Measurements from ENCODE around the gene MAN1B1.
"Not testable (repeated sequence)": the region's sequence is repeated elsewhere in the genome, so short reads cannot be mapped to it uniquely, and the experiment has no call there.

MAN1B1 gene

DNA sequence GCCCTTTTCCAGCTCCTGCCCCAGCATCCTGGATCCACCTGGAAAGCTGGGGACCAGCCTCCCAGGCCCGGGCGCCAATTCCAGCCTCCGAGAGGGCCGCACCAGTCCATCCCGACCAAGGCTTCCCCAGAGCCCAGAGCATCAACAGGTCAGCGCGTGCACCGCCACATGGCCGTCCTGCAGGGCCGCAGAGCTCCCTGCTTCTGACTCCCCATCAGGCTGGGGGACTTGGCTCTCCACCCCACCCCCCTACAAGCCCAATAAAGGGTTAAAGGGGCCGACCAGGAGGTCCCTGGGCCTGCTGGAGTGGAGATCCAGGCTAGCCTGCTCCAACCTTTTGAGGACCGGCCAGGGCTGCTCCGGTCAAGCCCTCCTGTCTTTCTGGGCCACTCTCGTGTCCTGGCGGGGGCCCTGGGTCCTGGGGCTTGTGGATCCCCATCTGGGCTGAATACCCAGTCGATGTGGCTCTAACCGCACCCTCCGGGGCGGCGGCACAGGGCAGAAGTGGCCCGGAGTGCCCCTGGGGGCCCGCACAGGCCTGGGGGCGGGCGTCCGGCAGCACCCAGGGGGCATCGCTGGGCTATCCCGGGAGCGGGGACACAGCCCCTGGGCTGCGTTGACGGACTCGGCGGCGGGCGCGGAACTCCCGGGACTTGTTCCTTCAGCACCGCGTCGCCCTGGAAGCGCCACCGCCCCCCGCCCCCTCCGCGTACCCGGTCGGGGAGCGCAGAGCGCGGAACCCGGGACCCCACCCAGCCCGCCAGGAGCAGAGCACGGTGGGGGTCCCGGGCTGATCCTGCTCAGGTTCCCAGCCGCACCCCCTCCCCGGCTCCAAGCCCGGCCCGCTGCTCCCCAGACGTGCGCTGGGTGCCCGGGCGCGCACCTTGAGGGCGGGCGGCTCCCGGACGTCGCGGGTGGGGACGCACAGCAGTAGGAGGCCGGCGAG, 33.5 kb upstream of the MAN1B1 start:
- ATAC-seq: no peak
- no peak for DNase-seq

DNA sequence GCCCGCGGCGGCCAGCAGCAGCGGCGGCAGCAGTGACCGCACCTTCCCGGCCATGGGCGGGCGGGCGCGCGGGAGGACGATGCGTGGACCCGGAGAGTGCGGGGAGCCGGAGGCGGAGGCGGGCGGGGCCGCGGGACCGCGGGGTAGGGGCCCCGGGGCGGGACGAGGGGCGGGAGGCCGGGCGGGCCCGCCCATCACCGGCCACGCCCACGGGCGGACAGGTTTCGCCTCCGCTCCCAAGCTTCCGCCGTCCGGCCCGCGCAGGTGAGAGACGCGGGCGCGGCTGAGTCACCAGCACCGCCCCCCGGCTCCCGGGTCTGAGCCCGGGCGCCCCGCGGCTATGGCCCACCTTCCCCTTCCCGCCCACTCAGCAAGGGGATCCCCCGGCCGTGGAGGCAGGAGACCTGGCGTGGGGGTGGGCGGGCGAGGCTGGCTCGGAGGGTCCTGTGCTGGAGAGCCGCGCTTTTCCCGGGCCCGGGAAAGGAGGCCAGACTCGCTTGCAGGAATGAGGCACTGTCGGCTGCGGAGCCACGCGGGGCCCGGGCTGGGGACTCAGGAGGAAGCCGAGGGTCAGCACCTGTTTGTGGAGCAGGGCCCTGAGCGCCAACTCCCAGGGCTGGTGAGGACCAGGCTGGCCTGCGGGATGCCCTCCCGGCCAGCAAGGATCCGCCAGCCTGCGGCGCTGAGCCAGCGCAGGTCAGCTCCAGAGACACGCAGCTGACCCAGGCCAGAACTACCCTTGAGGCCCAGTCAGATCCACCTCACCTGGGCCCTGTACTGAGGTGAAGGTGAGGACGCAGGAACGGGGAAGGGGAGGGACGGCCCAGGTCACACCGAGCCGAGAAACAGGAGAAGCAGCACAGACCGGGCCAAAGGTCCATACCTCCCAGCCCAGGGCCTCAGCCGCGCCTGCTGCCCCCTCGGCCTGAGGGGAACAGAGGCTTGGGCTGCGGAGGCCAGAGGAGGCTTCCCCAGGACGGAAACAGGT, 32.5 kb upstream of the MAN1B1 start, which contains the start of gene ENTPD2:
TSS of gene ENTPD2 (minus strand) at position 118 of the 988 bp plus-strand sequence. CDS start at position 54, 64 bp downstream.
- DNase-seq (peak; percentile 48), ATAC-seq (peak; percentile 9)

DNA sequence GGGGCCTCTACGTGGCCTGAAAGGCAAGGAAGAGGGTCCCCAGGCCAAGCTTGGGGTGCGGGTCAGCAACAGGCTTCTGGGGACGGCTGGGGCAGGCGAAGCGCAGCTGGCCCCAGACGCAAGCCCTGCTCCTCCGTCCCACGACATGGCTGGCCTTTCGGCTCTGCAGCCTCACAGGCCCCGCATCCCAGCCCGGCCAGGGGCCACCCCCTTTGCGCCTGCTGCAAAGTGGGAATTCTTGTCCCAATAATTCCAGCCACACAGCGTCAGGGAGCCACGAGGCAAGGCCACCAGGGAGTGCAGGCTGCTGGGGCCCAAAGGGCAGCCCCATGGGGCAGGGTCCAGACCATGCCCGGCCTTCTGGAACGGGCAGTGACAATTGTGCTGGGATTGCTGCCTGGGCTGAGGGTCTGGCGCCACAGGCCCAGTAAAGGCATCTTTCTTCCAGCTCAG, 31.8 kb upstream of the MAN1B1 start:
- no peak for ATAC-seq
- DNase-seq: no peak

DNA sequence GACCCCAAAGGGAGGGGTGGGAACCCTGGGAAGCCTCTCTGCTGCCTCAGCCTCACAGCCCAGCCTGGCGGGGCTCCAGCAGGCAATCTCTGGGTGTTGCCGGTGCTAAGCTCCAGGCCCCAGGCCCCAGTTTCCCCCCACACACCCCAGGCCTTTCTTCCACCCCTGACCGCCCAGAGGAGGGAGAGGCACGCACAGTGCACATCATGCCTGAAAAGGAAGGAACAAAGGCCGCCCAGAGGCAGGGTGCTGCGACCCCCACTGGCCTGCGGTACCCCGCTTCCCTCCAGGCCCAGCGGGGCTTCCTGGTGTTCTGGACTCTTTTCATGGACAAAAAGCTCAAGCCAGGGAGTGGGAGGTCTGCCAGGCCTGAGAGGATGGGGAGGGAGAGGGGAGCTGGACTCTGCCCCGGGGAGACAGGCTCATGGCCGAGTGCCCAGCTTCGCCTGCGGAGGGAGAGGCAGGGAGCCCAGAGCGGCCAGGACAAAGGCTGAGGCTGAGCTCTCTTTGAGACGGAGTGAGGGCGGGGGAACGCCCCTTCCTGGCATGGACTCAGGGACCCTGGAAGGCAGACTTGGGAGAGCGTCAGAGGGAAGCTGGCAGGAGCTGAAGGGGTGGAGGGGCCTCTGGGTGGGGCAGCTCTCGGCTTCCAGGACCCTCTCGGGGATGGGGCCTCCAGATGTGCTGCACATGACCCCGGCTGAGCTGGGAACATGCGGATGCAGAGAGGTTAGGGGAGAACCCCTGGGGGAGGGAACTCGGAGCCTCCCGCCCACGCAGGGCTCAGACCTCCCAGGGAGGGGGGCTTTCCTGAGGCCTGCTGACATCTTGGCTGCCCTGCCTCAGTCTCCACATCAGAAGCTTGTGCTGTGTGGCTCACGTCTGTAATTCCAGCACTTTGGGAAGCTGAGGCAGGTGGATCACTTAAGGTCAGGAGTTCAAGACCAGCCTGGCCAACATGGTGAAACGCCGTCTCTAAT, 31.1 kb upstream of the MAN1B1 start:
- DNase-seq: no peak
- ATAC-seq: no peak

DNA sequence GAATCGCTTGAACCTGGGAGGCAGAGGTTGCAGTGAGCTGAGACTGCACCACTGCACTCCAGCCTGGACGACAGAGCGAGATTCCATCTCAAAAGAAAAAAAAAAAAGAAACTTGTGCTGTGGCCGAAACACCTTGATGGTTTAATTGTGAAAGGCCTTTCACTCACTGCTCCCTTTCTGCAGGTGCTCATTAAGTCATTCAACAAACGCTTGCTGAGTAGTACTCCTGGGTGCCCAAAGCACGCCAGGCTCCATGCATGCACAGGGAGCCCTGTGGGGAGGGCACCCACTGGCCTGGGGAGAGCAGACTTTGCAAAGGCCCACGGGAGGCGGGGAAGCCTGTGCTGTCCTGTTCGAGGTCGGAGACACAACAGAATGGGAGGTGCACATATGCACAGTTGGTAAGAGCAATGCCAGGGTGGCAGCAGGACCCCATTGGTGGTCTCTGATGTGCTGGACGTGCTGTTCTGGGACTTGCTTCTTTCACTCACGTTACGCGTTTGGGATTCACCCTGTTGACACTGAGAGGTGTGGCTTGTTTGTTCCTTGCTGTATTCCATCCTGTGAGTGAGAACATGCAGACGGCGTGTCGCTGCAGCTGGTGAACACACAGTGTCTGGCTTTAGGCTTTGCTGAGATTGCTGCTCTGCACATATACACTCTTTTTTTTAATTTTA, 29.9 kb upstream of the MAN1B1 start:
- ATAC-seq (no peak), DNase-seq (no peak)

DNA sequence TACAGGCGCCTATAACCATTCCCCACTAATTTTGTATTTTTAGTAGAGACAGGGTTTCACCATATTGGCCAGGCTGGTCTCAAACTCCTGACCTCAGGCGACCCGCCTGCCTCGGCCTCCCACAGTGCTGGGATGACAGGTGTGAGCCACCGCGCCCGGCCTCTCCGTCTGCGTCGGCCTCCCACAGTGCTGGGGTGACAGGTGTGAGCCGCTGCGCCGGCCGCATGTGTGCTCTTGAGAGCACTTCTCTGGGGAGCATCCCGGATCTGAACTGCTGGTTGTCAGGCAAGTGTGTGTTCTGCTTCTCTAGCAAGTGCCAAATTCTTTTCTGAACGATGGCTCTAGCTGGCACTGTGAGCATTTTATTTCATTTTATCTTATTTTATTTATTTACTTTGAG, 29.2 kb upstream of the MAN1B1 start:
- DNase-seq (no peak), ATAC-seq (no peak)

DNA sequence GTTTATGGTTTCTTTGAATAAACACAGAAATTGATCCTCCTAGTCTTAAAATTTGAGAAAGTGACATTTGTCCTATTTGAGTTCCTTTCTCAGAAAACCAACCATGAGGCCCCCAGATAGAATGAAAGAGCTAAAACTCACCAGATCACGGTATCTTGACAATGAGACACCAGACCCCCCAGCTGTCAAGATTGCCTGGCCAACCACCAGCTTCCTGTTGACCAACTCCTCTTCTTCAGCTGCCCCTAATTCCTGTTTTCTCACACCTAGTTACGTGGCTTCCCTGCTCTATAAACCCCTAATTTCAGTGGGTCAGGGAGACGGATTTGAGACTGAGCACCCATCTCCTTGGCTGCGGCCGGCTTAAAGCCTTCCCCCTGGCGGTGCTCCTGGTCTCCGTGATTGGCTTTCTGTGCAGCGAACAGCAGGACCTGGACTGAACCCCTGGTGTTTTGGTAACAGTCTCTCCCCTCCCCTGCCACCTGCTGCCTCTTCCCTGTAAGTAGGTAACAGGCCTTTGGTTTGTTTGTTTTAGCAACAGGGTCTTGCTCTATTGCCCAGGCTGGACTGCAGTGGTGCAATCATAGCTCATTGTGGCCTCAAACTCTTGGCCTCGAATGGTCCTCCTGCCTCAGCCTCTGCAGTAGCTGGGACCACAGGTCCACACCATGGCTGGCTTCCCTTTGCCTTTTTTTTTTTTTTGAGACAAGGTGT, 28.1 kb upstream of the MAN1B1 start:
- DNase-seq: no peak
- ATAC-seq: no peak

DNA sequence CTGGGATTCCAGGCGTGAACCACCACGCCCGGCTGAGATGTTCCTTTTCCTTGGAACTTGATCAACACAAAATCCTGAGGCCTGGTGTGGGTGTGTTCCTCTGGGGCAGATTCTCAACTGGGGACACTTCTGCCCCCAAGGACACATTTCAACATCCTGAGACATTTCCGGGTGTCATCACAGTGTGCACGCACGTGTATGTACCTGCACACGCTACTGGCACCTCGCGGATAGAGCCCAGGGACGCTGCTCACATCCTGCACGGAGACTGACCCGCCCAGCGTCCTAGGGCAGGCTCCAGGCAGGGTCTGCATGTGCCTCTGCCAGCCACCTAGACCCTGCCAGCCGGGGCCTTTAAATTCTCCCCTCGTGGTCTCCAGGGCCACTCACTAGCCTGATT, 24.4 kb upstream of the MAN1B1 start:
- no peak for ATAC-seq

DNA sequence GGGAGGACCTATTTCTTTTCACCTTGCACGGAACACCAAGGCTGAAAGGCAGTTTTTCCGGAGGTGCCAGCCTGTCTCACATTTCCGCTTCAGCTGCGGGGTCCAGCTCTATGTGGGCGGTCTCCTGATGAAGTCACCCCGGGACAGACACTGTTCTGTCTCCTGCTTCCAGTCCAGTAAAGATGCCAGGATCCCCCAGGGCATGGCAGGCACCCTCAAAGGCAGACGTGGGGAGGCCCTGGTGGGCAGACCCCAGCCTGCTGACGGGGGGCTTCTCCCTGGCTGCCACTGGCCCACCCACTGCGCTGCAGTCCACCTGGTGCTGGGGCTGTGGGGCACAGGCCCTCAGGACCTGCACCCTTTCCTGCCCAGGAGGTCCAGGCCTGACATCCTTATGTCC, 24.0 kb upstream of the MAN1B1 start:
- not testable (repeated sequence) for ATAC-seq, DNase-seq

More for the DNA sequence above, 24.4 kb upstream of the MAN1B1 start:
- DNase-seq: no peak

DNA sequence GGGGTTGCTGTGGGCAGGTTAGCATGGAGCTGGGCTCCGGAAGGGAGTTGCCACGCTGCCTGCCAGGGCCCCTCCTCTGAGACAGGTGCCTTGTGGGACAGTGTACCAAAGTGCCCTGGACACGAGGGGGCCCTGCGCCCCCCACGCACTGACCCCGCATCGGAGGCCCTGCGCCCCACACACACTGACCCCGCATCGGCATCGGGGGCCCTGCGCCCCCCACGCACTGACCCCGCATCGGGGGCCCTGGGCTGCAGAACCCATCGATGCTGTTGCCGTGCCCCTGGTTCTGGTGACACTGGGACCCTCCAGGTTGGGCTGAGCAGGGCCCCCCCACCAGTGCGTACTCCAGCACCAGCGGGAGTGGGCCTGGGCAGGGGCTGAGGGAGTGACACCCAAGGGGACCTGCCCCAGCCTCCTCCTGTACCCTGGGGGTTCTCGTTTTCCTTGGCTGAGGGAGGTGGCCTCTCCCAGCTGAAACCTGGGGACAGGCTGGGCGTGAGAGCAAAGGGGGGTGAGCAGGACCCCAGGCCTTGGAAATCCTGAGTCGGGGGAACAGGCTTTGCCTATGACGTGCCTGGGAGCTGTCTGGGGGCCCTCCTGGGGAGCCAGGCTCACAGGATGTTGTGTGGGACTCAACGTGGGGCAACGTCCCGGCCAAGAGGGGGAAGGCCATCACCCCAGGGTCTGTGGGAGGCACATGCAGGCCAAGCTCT, 23.3 kb upstream of the MAN1B1 start:
- DNase-seq (no peak), ATAC-seq (no peak)

DNA sequence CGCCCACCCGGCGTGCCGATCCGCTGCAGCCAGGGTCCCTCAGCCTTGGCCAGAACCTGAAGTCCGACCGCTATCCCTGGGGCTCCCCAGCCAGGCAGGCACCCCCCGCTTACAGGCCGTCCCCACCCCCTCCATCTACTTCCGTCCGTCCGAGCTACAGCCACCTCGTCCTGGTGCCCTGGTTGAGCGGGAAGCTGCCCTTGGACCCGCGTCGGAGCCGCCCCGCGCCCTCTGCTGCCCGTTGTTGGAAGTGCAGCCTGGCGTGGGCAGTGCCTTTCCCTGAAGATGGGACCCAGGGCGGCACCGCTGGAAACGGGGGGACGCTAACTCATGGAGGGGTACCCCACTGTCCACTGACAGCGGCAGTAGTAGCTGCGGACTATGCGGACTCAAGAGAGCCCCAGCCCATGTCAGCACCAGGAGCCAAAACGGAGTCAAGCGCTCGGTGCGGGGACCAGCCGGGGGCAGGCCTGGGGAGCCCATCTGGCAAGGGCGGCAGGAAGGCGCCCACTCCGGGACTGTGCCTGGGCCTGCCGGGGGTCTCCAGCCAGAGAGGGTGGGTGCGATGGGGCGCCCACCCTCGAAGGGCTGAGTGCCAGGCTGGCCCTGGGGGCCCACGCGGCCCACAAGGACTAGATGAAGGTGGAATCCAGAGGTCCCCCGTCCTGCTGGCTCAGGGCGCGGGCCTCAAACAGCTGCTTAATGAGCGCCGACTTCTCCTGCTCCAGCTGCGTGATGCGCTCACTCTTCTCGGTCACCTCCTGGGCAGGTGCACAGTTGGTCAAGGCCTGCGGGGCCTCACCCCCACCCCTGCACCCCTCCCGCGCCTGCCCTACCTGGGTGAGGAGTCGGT, 22.5 kb upstream of the MAN1B1 start:
- ATAC-seq: no peak
- peak; percentile 82 for DNase-seq

DNA sequence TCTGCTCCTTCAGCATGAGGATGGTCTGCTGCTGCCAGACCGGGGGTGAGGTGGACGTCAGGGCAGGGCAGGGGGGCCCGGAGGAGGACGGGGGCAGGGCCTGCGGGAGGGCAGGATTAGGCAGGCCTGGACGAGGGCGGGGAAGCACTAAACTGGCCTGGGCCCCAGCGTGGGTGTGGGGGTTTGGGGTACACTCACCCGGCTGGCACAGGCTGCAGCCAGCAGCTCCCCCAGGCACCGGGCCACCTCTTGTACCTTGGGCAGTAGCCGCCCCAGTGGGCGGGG, 22.0 kb upstream of the MAN1B1 start:
- ATAC-seq (no peak), DNase-seq (no peak)

DNA sequence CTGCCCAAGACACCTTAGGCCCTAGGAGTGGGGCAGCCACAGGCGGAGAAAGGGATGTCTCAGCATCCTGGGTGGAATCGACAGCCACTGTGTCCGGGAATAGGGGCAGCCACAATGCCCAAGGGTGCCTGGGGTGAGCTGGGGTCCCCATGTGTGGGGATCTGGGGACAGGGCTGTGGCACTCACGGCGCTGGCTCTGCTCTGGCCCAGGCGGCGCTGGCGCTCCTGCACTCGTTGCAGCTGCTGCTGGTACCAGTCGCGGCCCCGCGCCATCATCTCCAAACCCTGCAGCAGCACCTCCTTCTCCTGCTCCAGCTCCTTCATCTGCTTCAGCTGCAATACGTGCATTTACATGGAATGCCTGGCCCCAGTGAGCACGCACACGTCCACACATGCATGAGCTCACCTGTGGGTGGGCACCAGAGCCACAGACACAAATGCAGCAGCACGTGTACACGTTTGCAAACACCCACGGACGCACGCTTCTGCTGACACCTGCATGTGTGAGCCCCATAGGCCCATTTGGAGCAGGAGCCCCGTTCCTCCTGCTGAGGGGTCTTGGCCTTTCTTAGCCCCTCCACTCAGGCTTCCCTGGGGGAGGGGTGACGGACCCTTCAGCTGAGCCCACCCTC, 21.3 kb upstream of the MAN1B1 start:
- DNase-seq (no peak), ATAC-seq (no peak)

DNA sequence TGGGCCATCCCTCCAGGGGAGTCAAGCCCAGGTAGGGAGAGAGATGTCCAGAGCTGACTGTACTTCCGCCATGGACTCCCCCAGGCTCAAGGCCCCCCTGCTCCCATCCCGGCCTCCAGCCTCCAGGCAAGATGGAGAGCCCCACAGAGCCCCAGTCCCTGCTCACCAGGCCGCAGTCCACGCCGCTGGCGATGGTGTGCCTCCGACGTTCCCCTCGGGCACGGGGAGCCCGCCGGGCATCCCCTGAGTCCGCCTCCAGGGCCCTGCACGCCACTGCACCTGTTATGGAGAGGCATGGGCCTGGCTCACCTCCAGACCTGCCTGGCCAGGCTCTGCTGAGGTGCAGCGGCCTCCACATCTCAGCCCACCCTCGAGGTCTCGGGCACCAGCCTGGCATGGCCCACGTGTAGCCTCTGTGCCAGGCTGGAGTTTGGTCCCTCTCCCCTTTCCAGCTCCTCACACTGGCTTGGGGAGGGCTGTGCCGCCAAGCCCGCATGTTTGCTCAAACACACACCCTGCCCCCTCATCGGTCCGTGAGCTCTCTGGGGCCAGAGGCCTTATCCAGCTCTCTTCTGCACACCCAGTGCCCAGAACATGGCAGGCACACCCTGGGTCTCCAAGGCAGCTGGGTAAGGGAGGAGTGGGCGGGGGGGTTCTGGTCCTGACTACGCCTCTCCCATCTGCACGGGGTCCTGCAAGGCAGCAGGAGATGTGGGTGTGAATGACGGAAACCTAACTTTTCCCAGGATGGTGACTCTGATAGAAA, 20.5 kb upstream of the MAN1B1 start:
- ATAC-seq (no peak), DNase-seq (no peak)

DNA sequence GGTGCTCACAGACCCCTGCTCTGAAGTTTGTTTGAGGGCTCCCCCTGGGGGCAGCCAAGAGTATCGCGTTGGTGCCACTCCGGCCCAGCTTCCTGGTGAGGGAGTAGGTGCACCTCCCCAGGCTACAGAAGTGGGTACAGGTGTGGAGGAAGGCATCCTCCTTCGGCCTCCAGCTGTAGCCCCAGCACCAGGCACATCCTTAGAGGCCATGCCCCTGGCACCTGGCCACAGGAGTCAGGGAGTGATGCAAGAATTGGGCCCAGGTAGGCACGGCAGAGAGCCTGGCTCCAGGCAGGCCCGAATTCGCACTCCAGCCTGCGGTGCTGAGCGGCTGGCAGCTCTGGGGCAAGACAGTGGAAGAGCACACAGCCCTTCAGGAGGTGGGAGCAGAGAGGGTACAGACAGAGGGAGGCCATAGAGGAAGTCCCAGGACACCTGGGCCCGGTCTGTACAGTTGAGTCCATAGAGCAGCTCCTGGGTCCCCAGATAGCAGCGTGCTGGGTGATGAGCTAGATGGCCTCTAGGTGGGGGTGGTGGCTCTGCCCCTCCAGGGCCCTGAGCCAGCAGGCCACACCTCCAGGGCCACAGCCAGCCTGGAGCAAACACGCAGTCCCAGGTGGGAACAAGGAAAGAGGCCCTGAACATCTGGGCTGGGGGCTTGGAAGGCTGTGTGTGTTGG, 18.8 kb upstream of the MAN1B1 start:
- DNase-seq (peak; percentile 89), ATAC-seq (peak; percentile 57)

DNA sequence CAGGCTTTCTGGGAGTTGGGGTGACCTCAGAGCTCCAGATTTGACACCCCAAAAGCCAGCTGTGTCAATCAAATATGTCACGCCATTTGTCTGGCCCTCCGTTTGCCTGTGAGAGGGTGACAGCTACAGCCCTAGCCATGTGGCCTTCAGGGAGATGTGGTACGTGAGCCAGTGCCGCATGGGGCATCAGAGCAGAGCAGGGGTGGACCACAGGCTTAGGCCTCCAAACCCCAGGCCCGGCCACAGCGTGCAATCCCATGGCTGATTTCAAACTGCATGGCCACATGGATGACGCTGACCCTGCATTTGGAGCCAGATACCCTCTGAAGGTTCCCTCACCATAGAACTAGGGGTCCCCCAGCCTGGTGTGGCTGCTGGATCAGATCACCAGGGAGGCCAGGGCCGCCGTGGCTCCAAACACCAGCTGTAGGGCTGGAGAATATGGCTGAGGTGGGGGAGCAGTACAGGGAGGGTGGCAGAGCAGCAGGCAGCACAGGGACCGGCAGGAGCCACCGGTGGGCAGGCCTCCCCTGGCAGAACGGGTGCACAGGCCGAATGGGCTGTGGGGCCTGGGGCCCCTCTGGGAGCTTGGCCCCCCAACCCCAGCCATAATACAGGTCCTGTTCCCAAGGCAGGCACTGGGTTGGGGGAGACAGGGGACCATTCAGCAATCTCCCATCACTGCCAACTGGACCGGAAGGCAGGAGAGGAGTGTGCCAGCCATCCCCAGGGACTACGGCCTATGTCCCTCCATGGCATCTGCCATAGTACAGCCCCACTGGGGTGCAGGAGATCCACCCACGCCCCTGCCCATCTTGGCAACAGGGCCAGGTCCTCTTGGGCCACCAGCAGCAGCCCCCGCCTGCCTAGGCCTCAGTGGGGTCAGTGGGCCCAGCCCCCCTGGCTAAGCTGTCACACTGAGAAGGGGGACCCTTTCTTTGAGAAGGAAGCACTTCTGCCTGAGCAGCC, 18.0 kb upstream of the MAN1B1 start:
- DNase-seq (no peak), ATAC-seq (no peak)

Measured in stimulated activated naive CD8-positive, alpha-beta T cell treated with anti-CD3 and anti-CD28 coated beads, Interleukin-15, Interleukin-2, amounts not matched to agents 100 U/mL and 50 U/mL, for 24 hours (primary cell).